Transverse colon (tissue), 4 donors: Measurements from ENCODE around the gene ADSL. TPM values are rescaled to one million over a fixed set of nuclear protein-coding genes. Genes with fewer than 3 reads are reported as not detected.

ENCODE experiments used
- DNase-seq: peaks from one replicate; pipeline ENCODE4 v3.0.0-alpha.2; 2019
- H3K27ac ChIP-seq, 4 donors: fragments of 200-600 bp; sonication (generic); 2 replicates each; pipeline ENCODE4 v1.5.1; 2016 to 2018; ENCODE audit warnings: inconsistent platforms in 4 of 4
- H3K27me3 ChIP-seq: fragments of 200-600 bp; sonication (generic); 2 replicates; pipeline ENCODE4 v1.5.1; 2017; ENCODE audit warnings: inconsistent platforms
- H3K36me3 ChIP-seq, 4 donors: fragments of 200-600 bp; sonication (generic); 2 replicates each; pipeline ENCODE4 v1.5.1; 2017 to 2019; ENCODE audit warnings: inconsistent platforms in 4 of 4
- H3K4me1 ChIP-seq, 4 donors: fragments of 200-600 bp; sonication (generic); 2 replicates each; pipeline ENCODE4 v1.5.1; 2017 to 2020; ENCODE audit warnings: inconsistent platforms in 4 of 4
- H3K4me3 ChIP-seq, 4 donors: fragments of 200-600 bp; sonication (generic); 1 replicate in 1 of 4; 2 replicates in 3 of 4; pipeline versions ENCODE4 v1.5.1 to v1.6.1; 2017 to 2019; ENCODE audit warnings: inconsistent platforms in 4 of 4
- H3K9me3 ChIP-seq, 2 donors: fragments of 200-600 bp; sonication (generic); 2 replicates each; pipeline ENCODE4 v1.5.1; 2017 to 2019; ENCODE audit warnings: inconsistent platforms in 2 of 2
- EP300 ChIP-seq: sonication (generic); formaldehyde crosslinking; IDR thresholded peaks from one replicate; pipeline ENCODE4 v1.6.1; 2017; ENCODE audit warnings: antibody characterized with exemption, low read depth
- POLR2A ChIP-seq: fragments of 450-650 bp; IDR thresholded peaks from one replicate; pipeline ENCODE4 v1.6.1; 2016; ENCODE audit warnings: antibody characterized with exemption, mild to moderate bottlenecking, moderate library complexity
- POLR2AphosphoS5 ChIP-seq, 3 donors: sonication (generic); formaldehyde crosslinking; IDR thresholded peaks; one replicate each; pipeline ENCODE4 v1.6.1; 2016; ENCODE audit warnings: antibody characterized with exemption in 3 of 3
- WGBS, 2 donors: methylation state at CpG; one replicate each; pipeline ENCODE4 v1.1.5; 2018; ENCODE audit warnings: low coverage in 1 of 2; 5-methylcytosine and 5-hydroxymethylcytosine counted together
- in situ Hi-C, 4 donors: fragments of 200-750 bp; cut with MboI; loops; one replicate each; pipeline versions ENCODE4 v1.15.0 to v1.15.1; 2017; ENCODE audit warnings: low sequenced_read_pairs in 3 of 4, low pct_ligation_motif_present in 1 of 4, low pct_unique_long_range_greater_than_20kb in 1 of 4
- intact Hi-C: fragments of 100-400 bp; cut with DNase I; formaldehyde crosslinking; loops from one replicate; pipeline ENCODE4 v1.15.1; 2023; ENCODE audit warnings: low total_unique reads
- total RNA-seq, 4 donors: library from RNA; depleted of rRNA; stranded (reverse); fragments of >200 nt; gene quantifications; one replicate each; pipeline ENCODE4 v1.1.0, GENCODE V29; 2016
- TF ChIP-seq, protein P1 (sequence below), 5 experiments: fragments of 200-600 bp in 3 of 5; fragments of 450-650 bp in 2 of 5; sonication (generic) in 3 of 5; IDR thresholded peaks; 1 replicate in 2 of 5; 2 replicates in 3 of 5; pipeline ENCODE4 v1.5.1; 2016 to 2017; ENCODE audit warnings: antibody characterized with exemption in 5 of 5, inconsistent platforms in 3 of 5, mild to moderate bottlenecking in 2 of 5, moderate library complexity in 1 of 5

The ADSL gene
- total RNA-seq, 4 donors from 2014 or later: 13.5 to 70.7 (median 41.8) TPM

DNA sequence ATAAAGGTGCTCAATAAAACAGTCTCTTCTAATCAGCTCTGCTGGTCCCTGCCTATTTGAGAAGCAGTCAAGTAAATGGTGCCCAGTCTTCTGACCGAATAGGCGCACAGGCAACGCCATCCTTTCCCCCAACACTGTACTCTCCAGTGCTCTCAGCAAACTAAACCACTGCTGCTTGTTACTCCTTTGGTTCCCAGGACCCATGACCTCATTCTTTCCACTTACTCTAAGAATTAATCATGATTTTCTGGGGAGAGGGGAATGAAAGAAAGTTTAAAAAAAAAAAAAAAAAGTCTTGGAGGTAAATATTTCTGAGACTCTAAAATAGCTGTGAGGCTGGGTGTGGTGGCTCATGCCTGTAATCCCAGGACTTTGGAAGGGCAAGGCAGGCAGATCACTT is 87.8 kb downstream of the ADSL start:
- TF ChIP-seq EP300 (no peak), POLR2A (no peak)
- no peak overlapping the region for H3K4me3 ChIP-seq
- intact Hi-C loops: no loop called here
- in situ Hi-C loops: loop anchor here in 3 of 4 donors (5.0 to 10.0 kb wide), 2 partner anchors 208 to 211 kb away; no protein-coding TSS in a partner anchor
- H3K36me3 ChIP-seq: peaks cover 0 to 13% (median 3%) of the 10 kb centered on the region in 4 donors
- WGBS, 2 donors: 97% methylated on average over 3 of the region's 3 CpGs; no CpG with 5 or more reads in 1 of the 2 donors
- H3K9me3 ChIP-seq: no peaks in the 10 kb centered on the region
- peaks cover 0 to 46% (median 15%) of the 10 kb centered on the region in 4 donors for H3K4me1 ChIP-seq
- no peak for DNase-seq
- no peak overlapping the region for H3K27ac ChIP-seq
- H3K27me3 ChIP-seq: no peaks in the 10 kb centered on the region

- H3K27ac ChIP-seq: no peak overlapping the region
- intact Hi-C loops: no loop called here
These were observed 88.4 kb downstream of the ADSL start for GRCh38 chr22:40434745-40435144.

GRCh38 chr22:40436505-40437431 is 90.5 kb downstream of the ADSL start:
- Histone ChIP-seq H3K36me3 (peaks cover 0 to 6% (median 0%) of the 10 kb centered on the region in 4 donors), H3K27ac (peak overlapping the region; percentile 50 to 78 (median 68)), H3K4me1 (peaks cover 0 to 51% (median 15%) of the 10 kb centered on the region in 4 donors), H3K9me3 (no peaks in the 10 kb centered on the region), H3K27me3 (no peaks in the 10 kb centered on the region), H3K4me3 (peak overlapping the region in 1 of 4 donors; percentile 30)
- 22 to 40% methylated on average over 5 to 12 of the region's 12 CpGs for WGBS, 2 donors
- DNase-seq: peak; percentile 31
- in situ Hi-C loops: loop anchor here in 3 of 4 donors (5.0 to 10.0 kb wide), 2 partner anchors 206 to 208 kb away; no protein-coding TSS in a partner anchor
- intact Hi-C loops: loop anchor here (2.0 kb wide), 1 partner anchor 210 kb away; no protein-coding TSS in a partner anchor
- TF ChIP-seq, protein P1, sequence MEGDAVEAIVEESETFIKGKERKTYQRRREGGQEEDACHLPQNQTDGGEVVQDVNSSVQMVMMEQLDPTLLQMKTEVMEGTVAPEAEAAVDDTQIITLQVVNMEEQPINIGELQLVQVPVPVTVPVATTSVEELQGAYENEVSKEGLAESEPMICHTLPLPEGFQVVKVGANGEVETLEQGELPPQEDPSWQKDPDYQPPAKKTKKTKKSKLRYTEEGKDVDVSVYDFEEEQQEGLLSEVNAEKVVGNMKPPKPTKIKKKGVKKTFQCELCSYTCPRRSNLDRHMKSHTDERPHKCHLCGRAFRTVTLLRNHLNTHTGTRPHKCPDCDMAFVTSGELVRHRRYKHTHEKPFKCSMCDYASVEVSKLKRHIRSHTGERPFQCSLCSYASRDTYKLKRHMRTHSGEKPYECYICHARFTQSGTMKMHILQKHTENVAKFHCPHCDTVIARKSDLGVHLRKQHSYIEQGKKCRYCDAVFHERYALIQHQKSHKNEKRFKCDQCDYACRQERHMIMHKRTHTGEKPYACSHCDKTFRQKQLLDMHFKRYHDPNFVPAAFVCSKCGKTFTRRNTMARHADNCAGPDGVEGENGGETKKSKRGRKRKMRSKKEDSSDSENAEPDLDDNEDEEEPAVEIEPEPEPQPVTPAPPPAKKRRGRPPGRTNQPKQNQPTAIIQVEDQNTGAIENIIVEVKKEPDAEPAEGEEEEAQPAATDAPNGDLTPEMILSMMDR (IDR thresholded peaks at IDR 0.05): peak; percentile 62 to 78 (median 72)
- no peak for TF ChIP-seq POLR2A

More at GRCh38 chr22:40434745-40435144, 88.4 kb downstream of the ADSL start:
- H3K4me1 ChIP-seq: peaks cover 0 to 46% (median 15%) of the 10 kb centered on the region in 4 donors
- TF ChIP-seq, protein P1 (IDR thresholded peaks at IDR 0.05): no peak
- TF ChIP-seq EP300 (no peak), POLR2AphosphoS5 (IDR thresholded peaks at IDR 0.05) (no peak), POLR2A (no peak)
- in situ Hi-C loops: loop anchor here (5.0 to 10.0 kb wide), 2 partner anchors 208 to 210 kb away; no protein-coding TSS in a partner anchor
- H3K9me3 ChIP-seq: no peaks in the 10 kb centered on the region
- DNase-seq: no peak
- H3K27me3 ChIP-seq: no peaks in the 10 kb centered on the region
- peaks cover 0 to 6% (median under 1%) of the 10 kb centered on the region in 4 donors for H3K36me3 ChIP-seq
- 83 to 90% methylated on average over 4 to 5 of the region's 5 CpGs for WGBS, 2 donors
- no peak overlapping the region for H3K4me3 ChIP-seq

Other genes starting within 250 kb of the ADSL start
- 100 to 1,000 TPM in 1 of 4 donors, 10 to 100 TPM in 3; 36.7 to 108 (median 54.0) TPM for gene TNRC6B, start 168.6 kb upstream of the ADSL start, total RNA-seq
- 100 to 1,000 TPM in 2 of 4 donors, 10 to 100 TPM in 2; 84.5 to 274 (median 172) TPM for gene SGSM3, start 24.1 kb downstream of the ADSL start, total RNA-seq